ENCODE measurements around the gene WFDC11.

Gene WFDC11

GRCh38 chr20:45639687-45640086, 30.4 kb downstream of the WFDC11 start:
- TF ChIP-seq GATA1 (IDR thresholded peaks at IDR 0.05; ENCODE audit: low read depth, low read length) (no peak), POLR2A (IDR thresholded peaks at IDR 0.05; ENCODE audit: low read length) (no peak)
- no peak for DNase-seq

- TF ChIP-seq GATA1 (IDR thresholded peaks at IDR 0.05; ENCODE audit: low read depth, low read length) (no peak), POLR2A (IDR thresholded peaks at IDR 0.05; ENCODE audit: low read length) (no peak)
- DNase-seq = no peak
These were observed 33.5 kb downstream of the WFDC11 start for GRCh38 chr20:45636513-45636912.

GRCh38 chr20:45631184-45631583, 38.9 kb downstream of the WFDC11 start, which contains the start of gene WFDC9:
Gene WFDC9 (minus strand): TSS chr20:45631284. CDS start chr20:45610181, 21,103 bp downstream.
- TF ChIP-seq POLR2A (IDR thresholded peaks at IDR 0.05; ENCODE audit: low read length) (no peak), GATA1 (IDR thresholded peaks at IDR 0.05; ENCODE audit: low read depth, low read length) (no peak)

GRCh38 chr20:45630371-45630770, 39.7 kb downstream of the WFDC11 start:
- TF ChIP-seq POLR2A (IDR thresholded peaks at IDR 0.05; ENCODE audit: low read length) = no peak
- TF ChIP-seq GATA1 (IDR thresholded peaks at IDR 0.05; ENCODE audit: low read depth, low read length) = no peak
- DNase-seq = no peak

More at GRCh38 chr20:45631184-45631583, 38.9 kb downstream of the WFDC11 start, which contains the start of gene WFDC9:
- DNase-seq = no peak

- DNase-seq = peak; percentile 19 to 47
- TF ChIP-seq GATA1 (IDR thresholded peaks at IDR 0.05; ENCODE audit: low read depth, low read length) (no peak), POLR2A (IDR thresholded peaks at IDR 0.05; ENCODE audit: low read length) (no peak)
These were observed 40.4 kb downstream of the WFDC11 start, which contains the start of gene WFDC10A for GRCh38 chr20:45629496-45630100. Gene WFDC10A (plus strand): TSS chr20:45629739. CDS start chr20:45629814, 75 bp downstream.

GRCh38 chr20:45626540-45626939, 43.5 kb downstream of the WFDC11 start:
- DNase-seq = no peak
- TF ChIP-seq GATA1 (IDR thresholded peaks at IDR 0.05; ENCODE audit: low read depth, low read length) = no peak
- no peak for TF ChIP-seq POLR2A (IDR thresholded peaks at IDR 0.05; ENCODE audit: low read length)

GRCh38 chr20:45621593-45621992, 48.4 kb downstream of the WFDC11 start:
- TF ChIP-seq POLR2A (IDR thresholded peaks at IDR 0.05; ENCODE audit: low read length) (no peak), GATA1 (IDR thresholded peaks at IDR 0.05; ENCODE audit: low read depth, low read length) (no peak)
- DNase-seq = no peak

GRCh38 chr20:45617591-45617990, 52.4 kb downstream of the WFDC11 start:
- DNase-seq = no peak
- TF ChIP-seq GATA1 (IDR thresholded peaks at IDR 0.05; ENCODE audit: low read depth, low read length) (no peak), POLR2A (IDR thresholded peaks at IDR 0.05; ENCODE audit: low read length) (no peak)

GRCh38 chr20:45612314-45612713, 57.7 kb downstream of the WFDC11 start:
- no peak for DNase-seq
- TF ChIP-seq GATA1 (IDR thresholded peaks at IDR 0.05; ENCODE audit: low read depth, low read length) (no peak), POLR2A (IDR thresholded peaks at IDR 0.05; ENCODE audit: low read length) (no peak)

GRCh38 chr20:45611054-45611453, 59.0 kb downstream of the WFDC11 start:
- no peak for DNase-seq
- TF ChIP-seq GATA1 (IDR thresholded peaks at IDR 0.05; ENCODE audit: low read depth, low read length) (no peak), POLR2A (IDR thresholded peaks at IDR 0.05; ENCODE audit: low read length) (no peak)

GRCh38 chr20:45607810-45608209, 62.2 kb downstream of the WFDC11 start:
- TF ChIP-seq POLR2A (IDR thresholded peaks at IDR 0.05; ENCODE audit: low read length) = no peak
- no peak for TF ChIP-seq GATA1 (IDR thresholded peaks at IDR 0.05; ENCODE audit: low read depth, low read length)
- no peak for DNase-seq

All from erythroblast (primary cell).